HG03045 (cell line): Measurements from ENCODE around the gene ZNF277.
"Not testable (repeated sequence)": the region's sequence is repeated elsewhere in the genome, so short reads cannot be mapped to it uniquely, and the experiment has no call there.

Source experiments
- ATAC-seq: cut with Tn5 transposase; IDR thresholded peaks from one replicate; pipeline ENCODE4 v1.9.1; 2021; ENCODE audit warnings: mild to moderate bottlenecking, moderate library complexity; ENCODE audit not compliant: unreplicated experiment

ZNF277 gene

GRCh38 chr7:112286250-112287086 is 80.0 kb downstream of the ZNF277 start:
- ATAC-seq: peak; percentile 67

GRCh38 chr7:112288301-112288700 is 81.8 kb downstream of the ZNF277 start:
- ATAC-seq: no peak

- ATAC-seq: no peak
Observed at GRCh38 chr7:112290065-112290464, 83.6 kb downstream of the ZNF277 start.

- no peak for ATAC-seq
Observed at GRCh38 chr7:112292162-112292561, 85.7 kb downstream of the ZNF277 start.

- no peak for ATAC-seq
Observed at GRCh38 chr7:112293416-112293815, 86.9 kb downstream of the ZNF277 start.

GRCh38 chr7:112296432-112296831 is 89.9 kb downstream of the ZNF277 start:
- no peak for ATAC-seq

- ATAC-seq: no peak
Observed at GRCh38 chr7:112297681-112298080, 91.2 kb downstream of the ZNF277 start.

GRCh38 chr7:112298543-112299100 is 92.1 kb downstream of the ZNF277 start:
- ATAC-seq: no peak

GRCh38 chr7:112300072-112300471 is 93.6 kb downstream of the ZNF277 start:
- ATAC-seq: no peak

- no peak for ATAC-seq
Observed at GRCh38 chr7:112300831-112301407, 94.4 kb downstream of the ZNF277 start.

GRCh38 chr7:112302566-112302965 is 96.1 kb downstream of the ZNF277 start:
- ATAC-seq: no peak

GRCh38 chr7:112306903-112307302 is 100.4 kb downstream of the ZNF277 start:
- ATAC-seq: no peak

- no peak for ATAC-seq
Observed at GRCh38 chr7:112307506-112307905, 101.0 kb downstream of the ZNF277 start.

- ATAC-seq: no peak
Observed at GRCh38 chr7:112308974-112309373, 102.5 kb downstream of the ZNF277 start.

- not testable (repeated sequence) for ATAC-seq
Observed at GRCh38 chr7:112316803-112317202, 110.3 kb downstream of the ZNF277 start.

GRCh38 chr7:112322070-112322469 is 115.6 kb downstream of the ZNF277 start:
- ATAC-seq: no peak

GRCh38 chr7:112327566-112327965 is 121.1 kb downstream of the ZNF277 start:
- no peak for ATAC-seq

- ATAC-seq: no peak
Observed at GRCh38 chr7:112331492-112331891, 125.0 kb downstream of the ZNF277 start.

- no peak for ATAC-seq
Observed at GRCh38 chr7:112334366-112334765, 127.9 kb downstream of the ZNF277 start.

- no peak for ATAC-seq
Observed at GRCh38 chr7:112336261-112336660, 129.8 kb downstream of the ZNF277 start.

- ATAC-seq: no peak
Observed at GRCh38 chr7:112336936-112337576, 130.6 kb downstream of the ZNF277 start.

GRCh38 chr7:112337892-112338291 is 131.4 kb downstream of the ZNF277 start:
- ATAC-seq: no peak
